HG03097 (cell line): Measurements from ENCODE around the gene SRSF9.
A peak's percentile ranks its signal among the peaks of the same experiment; 100 is the strongest.
"Not testable (repeated sequence)": the region's sequence is repeated elsewhere in the genome, so short reads cannot be mapped to it uniquely, and the experiment has no call there.

ENCODE experiments used
- ATAC-seq: cut with Tn5 transposase; IDR thresholded peaks from one replicate; pipeline ENCODE4 v1.9.1; 2021; ENCODE audit not compliant: unreplicated experiment, low FRiP score

The SRSF9 gene, protein sequence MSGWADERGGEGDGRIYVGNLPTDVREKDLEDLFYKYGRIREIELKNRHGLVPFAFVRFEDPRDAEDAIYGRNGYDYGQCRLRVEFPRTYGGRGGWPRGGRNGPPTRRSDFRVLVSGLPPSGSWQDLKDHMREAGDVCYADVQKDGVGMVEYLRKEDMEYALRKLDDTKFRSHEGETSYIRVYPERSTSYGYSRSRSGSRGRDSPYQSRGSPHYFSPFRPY

GRCh38 chr12:120469450-120470149, at the start of gene SRSF9:
SRSF9 (minus strand) TSS chr12:120469748; CDS start chr12:120469609, 139 bp downstream.
- peak; percentile 91 for ATAC-seq

DNA sequence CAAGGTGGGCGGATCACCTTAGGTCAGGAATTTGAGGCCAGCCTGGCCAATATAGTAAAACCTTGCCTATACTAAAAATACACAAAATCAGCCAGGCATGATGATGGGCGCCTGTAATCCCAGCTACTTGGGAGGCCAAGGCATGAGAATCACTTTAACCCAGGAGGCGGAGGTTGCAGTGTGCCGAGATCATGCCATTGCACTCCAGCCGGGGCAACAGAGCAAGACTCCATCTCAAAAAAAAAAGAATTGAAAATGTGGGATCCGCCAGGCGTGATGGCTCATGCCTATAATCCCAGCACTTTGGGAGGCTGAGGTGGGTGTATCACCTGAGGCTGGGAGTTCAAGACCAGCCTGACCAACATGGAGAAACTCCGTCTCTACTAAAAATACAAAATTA, 49.8 kb upstream of the SRSF9 start:
- ATAC-seq, result not testable (repeated sequence)

DNA sequence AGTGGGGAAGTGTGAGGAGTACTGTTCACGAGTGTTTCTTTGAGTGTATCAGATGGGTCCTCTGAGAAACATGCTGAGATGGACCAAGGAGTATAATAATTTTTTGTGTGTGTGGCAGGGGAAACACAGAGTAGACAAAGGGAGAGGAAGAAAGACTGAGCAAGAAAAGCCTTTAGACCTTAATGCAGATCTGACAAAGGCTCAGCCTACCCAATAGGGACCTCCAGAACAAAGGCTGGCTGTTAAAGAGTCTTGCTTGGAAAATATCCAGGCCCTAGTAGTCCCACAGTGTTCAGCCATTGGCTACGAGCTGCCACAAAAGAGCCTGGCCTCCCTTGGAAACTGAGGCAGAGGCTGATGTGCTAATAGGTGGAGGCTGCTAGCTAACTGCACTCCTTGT, 45.9 kb upstream of the SRSF9 start:
- ATAC-seq, result no peak

- ATAC-seq, result no peak
Observed at GRCh38 chr12:120514002-120514401, 44.5 kb upstream of the SRSF9 start.

- ATAC-seq, result no peak
Observed at GRCh38 chr12:120508537-120508936, 39.0 kb upstream of the SRSF9 start.

GRCh38 chr12:120504587-120504986, 35.0 kb upstream of the SRSF9 start:
- ATAC-seq, result no peak

- no peak for ATAC-seq
Observed at GRCh38 chr12:120500581-120500980, 31.0 kb upstream of the SRSF9 start.

- no peak for ATAC-seq
Observed at GRCh38 chr12:120498870-120499515, 29.4 kb upstream of the SRSF9 start.

- no peak for ATAC-seq
Observed at GRCh38 chr12:120497524-120498150, 28.1 kb upstream of the SRSF9 start.

GRCh38 chr12:120496413-120497340, 27.1 kb upstream of the SRSF9 start:
- no peak for ATAC-seq

DNA sequence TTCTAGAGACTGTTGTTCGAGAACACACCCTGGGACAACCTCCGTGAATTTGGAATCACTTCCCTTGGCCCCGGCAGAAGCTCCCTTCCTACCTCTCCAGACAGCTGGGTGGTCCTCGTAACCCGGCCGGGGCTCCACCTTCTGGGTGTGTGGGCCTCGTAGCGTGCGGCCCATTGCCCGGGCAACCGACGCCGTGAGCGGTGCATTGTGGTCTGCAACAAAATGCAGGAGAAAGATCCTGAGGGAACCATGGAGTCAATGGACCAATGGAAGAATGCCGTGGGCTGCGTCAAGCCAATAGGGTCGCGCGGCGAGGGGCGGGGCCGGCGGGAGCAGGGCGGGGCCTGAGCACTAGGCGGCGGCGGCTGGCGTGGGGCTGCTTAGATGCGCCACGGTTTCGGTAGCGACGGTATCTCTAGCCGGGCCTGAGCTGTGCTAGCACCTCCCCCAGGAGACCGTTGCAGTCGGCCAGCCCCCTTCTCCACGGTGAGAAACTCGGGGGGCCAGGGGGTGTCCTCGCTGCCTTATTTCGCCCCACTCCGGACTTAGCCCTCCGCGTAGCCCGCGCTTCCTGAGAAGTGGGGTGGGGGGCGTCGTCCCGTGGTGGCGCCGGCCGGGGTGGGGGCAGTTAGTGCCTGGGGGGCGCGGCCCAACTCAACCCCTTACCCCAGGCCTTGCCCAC, 26.3 kb upstream of the SRSF9 start, which contains the start of gene DYNLL1:
TSS of gene DYNLL1 (plus strand) at position 383 of the 682 bp plus-strand sequence. CDS start 309 bp downstream, outside the sequence.
- peak; percentile 90 for ATAC-seq

- no peak for ATAC-seq
Observed at GRCh38 chr12:120495186-120495730, 25.7 kb upstream of the SRSF9 start.

DNA sequence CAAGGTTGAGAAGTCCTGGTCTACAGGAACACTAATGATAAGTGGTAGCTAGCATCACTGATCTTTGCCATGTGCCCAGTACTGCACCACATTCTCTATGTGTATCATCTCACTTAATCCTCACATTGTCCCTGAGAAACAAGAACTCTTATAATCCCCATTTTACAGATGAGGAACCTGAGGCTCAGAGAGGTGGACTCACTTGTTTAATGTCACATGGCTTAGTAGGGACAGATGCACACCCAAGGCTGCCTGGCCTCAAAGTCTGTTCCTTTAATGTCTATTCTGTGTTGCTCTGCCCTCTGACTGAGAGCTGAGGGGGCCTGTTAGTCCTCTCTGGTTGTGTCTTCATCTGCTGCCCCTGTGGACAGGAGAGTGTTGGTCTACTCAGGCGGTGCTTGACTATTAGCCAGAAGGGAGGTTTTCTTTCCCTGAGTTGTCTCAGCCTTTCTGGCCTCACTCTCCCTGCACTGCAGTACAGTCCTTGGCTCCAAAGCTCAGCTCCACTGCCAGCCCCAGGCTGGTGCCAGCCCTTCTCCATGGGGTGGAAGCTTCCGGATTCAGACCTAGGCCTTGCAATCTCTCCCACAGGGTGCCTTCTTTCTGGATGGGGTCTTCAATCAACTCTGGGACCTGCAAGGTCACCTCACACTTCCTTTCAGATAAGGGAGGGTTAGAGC, 21.4 kb upstream of the SRSF9 start:
- no peak for ATAC-seq

DNA sequence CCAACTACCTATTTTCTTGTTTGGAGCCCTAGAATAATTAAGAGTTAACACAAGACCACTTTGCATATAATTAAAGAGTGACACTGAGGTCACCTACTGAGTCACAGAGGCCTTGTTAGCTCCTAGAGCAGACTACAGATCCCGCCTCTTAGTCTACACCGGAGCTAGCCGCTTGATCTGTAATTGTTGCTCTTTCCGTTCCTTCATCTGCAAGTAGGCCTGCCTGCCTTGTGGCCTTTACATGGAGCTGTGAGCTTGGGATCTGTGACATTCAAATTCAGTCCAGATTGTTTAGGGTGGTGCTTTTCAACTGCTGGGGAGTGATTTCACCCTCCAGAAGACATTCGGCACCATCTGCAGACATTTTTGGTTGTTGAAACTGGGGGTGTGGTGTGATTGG, 20.8 kb upstream of the SRSF9 start:
- ATAC-seq, result no peak

- no peak for ATAC-seq
Observed at GRCh38 chr12:120489018-120489417, 19.5 kb upstream of the SRSF9 start.

DNA sequence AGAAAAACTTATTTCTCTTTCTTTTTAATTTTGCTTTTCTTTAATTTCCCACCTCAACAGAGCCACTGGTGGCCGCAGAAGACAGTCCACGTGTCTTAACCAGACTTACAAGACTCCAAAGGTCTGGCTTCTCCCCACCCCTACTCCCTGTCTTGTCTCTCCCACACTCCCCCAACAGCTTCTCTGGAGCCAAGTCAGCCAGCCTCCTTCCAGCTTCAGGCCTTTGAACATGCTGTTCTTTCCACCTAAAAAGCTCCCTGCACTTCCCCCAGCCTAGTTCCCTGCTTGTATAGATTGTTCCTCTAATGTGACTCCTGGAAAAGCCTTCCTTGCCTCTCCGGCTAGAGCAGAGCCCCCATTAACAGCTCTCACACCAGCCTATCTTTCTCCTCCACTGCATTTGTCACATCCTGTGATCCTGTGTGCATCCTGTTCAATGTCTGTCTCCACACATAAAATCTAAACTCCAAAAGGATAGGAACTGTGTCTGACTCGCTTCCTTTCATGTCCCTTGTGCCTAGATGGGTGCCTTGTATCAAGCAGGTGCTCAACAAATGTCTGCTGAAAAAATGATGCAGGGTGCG, 18.6 kb upstream of the SRSF9 start:
- ATAC-seq, result no peak

DNA sequence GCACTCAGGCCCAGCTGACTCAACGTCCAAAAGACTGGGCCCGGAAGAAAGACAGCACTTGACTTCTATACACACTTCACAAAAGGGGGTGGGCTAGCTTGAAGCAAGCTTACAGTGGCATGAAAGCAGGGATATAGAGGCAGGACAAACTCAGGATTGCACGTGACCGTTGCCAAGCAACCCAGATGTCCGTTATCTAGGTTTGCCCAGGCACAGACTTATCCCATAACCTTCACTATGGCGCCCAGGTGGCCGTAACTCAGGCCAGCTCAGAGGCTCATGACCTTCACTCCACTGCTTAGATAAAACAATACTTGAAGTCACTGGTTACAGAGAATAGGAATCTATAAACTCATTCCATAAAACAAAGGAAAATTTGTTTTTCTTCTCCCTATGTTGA, 18.0 kb upstream of the SRSF9 start:
- ATAC-seq, result not testable (repeated sequence)
